ENCODE measurements around the gene RXFP2. TPM values are rescaled to one million over a fixed set of nuclear protein-coding genes. Genes with fewer than 3 reads are reported as not detected.

The RXFP2 gene
- total RNA-seq, 1 experiment from 2014 or later, result not detected

GRCh38 chr13:31781064-31781463, 41.7 kb downstream of the RXFP2 start:
- DNase-seq, result no peak
- Histone ChIP-seq H3K4me3 (ENCODE audit: insufficient read depth, low read depth, low read length) (no peak overlapping the region), H3K36me3 (replicated peaks; ENCODE audit: control insufficient read depth, insufficient read depth, low read length) (no peaks in the 10 kb centered on the region)

GRCh38 chr13:31786011-31786410, 46.7 kb downstream of the RXFP2 start:
- DNase-seq, result no peak
- H3K27me3 ChIP-seq (ENCODE audit: control insufficient read depth, insufficient read depth, low read length), result no peaks in the 10 kb centered on the region
- no peaks in the 10 kb centered on the region for H3K36me3 ChIP-seq (replicated peaks; ENCODE audit: control insufficient read depth, insufficient read depth, low read length)
- no peak overlapping the region for H3K4me3 ChIP-seq (ENCODE audit: insufficient read depth, low read depth, low read length)

More at GRCh38 chr13:31781064-31781463, 41.7 kb downstream of the RXFP2 start:
- no peaks in the 10 kb centered on the region for H3K27me3 ChIP-seq (ENCODE audit: control insufficient read depth, insufficient read depth, low read length)

GRCh38 chr13:31790992-31791391, 51.7 kb downstream of the RXFP2 start:
- H3K36me3 ChIP-seq (replicated peaks; ENCODE audit: control insufficient read depth, insufficient read depth, low read length), result no peaks in the 10 kb centered on the region
- DNase-seq, result no peak
- no peak overlapping the region for H3K4me3 ChIP-seq (ENCODE audit: insufficient read depth, low read depth, low read length)
- H3K27me3 ChIP-seq (ENCODE audit: control insufficient read depth, insufficient read depth, low read length), result no peaks in the 10 kb centered on the region

GRCh38 chr13:31793246-31793645, 53.9 kb downstream of the RXFP2 start:
- no peaks in the 10 kb centered on the region for H3K36me3 ChIP-seq (replicated peaks; ENCODE audit: control insufficient read depth, insufficient read depth, low read length)
- no peak overlapping the region for H3K4me3 ChIP-seq (ENCODE audit: insufficient read depth, low read depth, low read length)
- DNase-seq, result no peak
- no peaks in the 10 kb centered on the region for H3K27me3 ChIP-seq (ENCODE audit: control insufficient read depth, insufficient read depth, low read length)

GRCh38 chr13:31794452-31794851, 55.1 kb downstream of the RXFP2 start:
- Histone ChIP-seq H3K27me3 (ENCODE audit: control insufficient read depth, insufficient read depth, low read length) (no peaks in the 10 kb centered on the region), H3K4me3 (ENCODE audit: insufficient read depth, low read depth, low read length) (no peak overlapping the region)

GRCh38 chr13:31797154-31797775, 57.9 kb downstream of the RXFP2 start:
- peak; percentile 50 for DNase-seq
- no peaks in the 10 kb centered on the region for H3K36me3 ChIP-seq (replicated peaks; ENCODE audit: control insufficient read depth, insufficient read depth, low read length)
- no peak overlapping the region for H3K4me3 ChIP-seq (ENCODE audit: insufficient read depth, low read depth, low read length)
- no peaks in the 10 kb centered on the region for H3K27me3 ChIP-seq (ENCODE audit: control insufficient read depth, insufficient read depth, low read length)

More at GRCh38 chr13:31794452-31794851, 55.1 kb downstream of the RXFP2 start:
- no peak for DNase-seq
- H3K36me3 ChIP-seq (replicated peaks; ENCODE audit: control insufficient read depth, insufficient read depth, low read length), result no peaks in the 10 kb centered on the region

- Histone ChIP-seq H3K36me3 (replicated peaks; ENCODE audit: control insufficient read depth, insufficient read depth, low read length) (no peaks in the 10 kb centered on the region), H3K4me3 (ENCODE audit: insufficient read depth, low read depth, low read length) (no peak overlapping the region), H3K27me3 (ENCODE audit: control insufficient read depth, insufficient read depth, low read length) (no peaks in the 10 kb centered on the region)
- DNase-seq, result no peak
These were observed 58.9 kb downstream of the RXFP2 start for GRCh38 chr13:31798189-31798588.

GRCh38 chr13:31801088-31801487, 61.8 kb downstream of the RXFP2 start:
- Histone ChIP-seq H3K27me3 (ENCODE audit: control insufficient read depth, insufficient read depth, low read length) (no peaks in the 10 kb centered on the region), H3K4me3 (ENCODE audit: insufficient read depth, low read depth, low read length) (no peak overlapping the region), H3K36me3 (replicated peaks; ENCODE audit: control insufficient read depth, insufficient read depth, low read length) (no peaks in the 10 kb centered on the region)
- DNase-seq, result no peak

- Histone ChIP-seq H3K36me3 (replicated peaks; ENCODE audit: control insufficient read depth, insufficient read depth, low read length) (no peaks in the 10 kb centered on the region), H3K27me3 (ENCODE audit: control insufficient read depth, insufficient read depth, low read length) (no peaks in the 10 kb centered on the region), H3K4me3 (ENCODE audit: insufficient read depth, low read depth, low read length) (no peak overlapping the region)
- no peak for DNase-seq
These were observed 64.0 kb downstream of the RXFP2 start for GRCh38 chr13:31803311-31803710.

- H3K27me3 ChIP-seq (ENCODE audit: control insufficient read depth, insufficient read depth, low read length), result no peaks in the 10 kb centered on the region
- no peak overlapping the region for H3K4me3 ChIP-seq (ENCODE audit: insufficient read depth, low read depth, low read length)
- no peaks in the 10 kb centered on the region for H3K36me3 ChIP-seq (replicated peaks; ENCODE audit: control insufficient read depth, insufficient read depth, low read length)
- DNase-seq, result no peak
These were observed 66.5 kb downstream of the RXFP2 start for GRCh38 chr13:31805841-31806240.

GRCh38 chr13:31807090-31807541, 67.8 kb downstream of the RXFP2 start:
- DNase-seq, result no peak
- no peaks in the 10 kb centered on the region for H3K27me3 ChIP-seq (ENCODE audit: control insufficient read depth, insufficient read depth, low read length)
- no peaks in the 10 kb centered on the region for H3K36me3 ChIP-seq (replicated peaks; ENCODE audit: control insufficient read depth, insufficient read depth, low read length)
- no peak overlapping the region for H3K4me3 ChIP-seq (ENCODE audit: insufficient read depth, low read depth, low read length)

- Histone ChIP-seq H3K4me3 (ENCODE audit: insufficient read depth, low read depth, low read length) (no peak overlapping the region), H3K36me3 (replicated peaks; ENCODE audit: control insufficient read depth, insufficient read depth, low read length) (no peaks in the 10 kb centered on the region), H3K27me3 (ENCODE audit: control insufficient read depth, insufficient read depth, low read length) (no peaks in the 10 kb centered on the region)
These were observed 75.2 kb downstream of the RXFP2 start for GRCh38 chr13:31814536-31814935.

GRCh38 chr13:31815361-31816144, 76.2 kb downstream of the RXFP2 start:
- no peak for DNase-seq
- Histone ChIP-seq H3K27me3 (ENCODE audit: control insufficient read depth, insufficient read depth, low read length) (no peaks in the 10 kb centered on the region), H3K4me3 (ENCODE audit: insufficient read depth, low read depth, low read length) (no peak overlapping the region), H3K36me3 (replicated peaks; ENCODE audit: control insufficient read depth, insufficient read depth, low read length) (no peaks in the 10 kb centered on the region)

More at GRCh38 chr13:31814536-31814935, 75.2 kb downstream of the RXFP2 start:
- no peak for DNase-seq

GRCh38 chr13:31818236-31818635, 78.9 kb downstream of the RXFP2 start:
- Histone ChIP-seq H3K27me3 (ENCODE audit: control insufficient read depth, insufficient read depth, low read length) (no peaks in the 10 kb centered on the region), H3K36me3 (replicated peaks; ENCODE audit: control insufficient read depth, insufficient read depth, low read length) (no peaks in the 10 kb centered on the region), H3K4me3 (ENCODE audit: insufficient read depth, low read depth, low read length) (no peak overlapping the region)
- DNase-seq, result no peak

All from H7 (cell line).